PC-3 (cell line): ENCODE data around the gene BSCL2. TPM values are rescaled to one million over a fixed set of nuclear protein-coding genes. Genes with fewer than 3 reads are reported as not detected.

Experiments
- ATAC-seq: fragments of 200-7000 bp; cut with Tn5 transposase; 2 replicates; pipeline ENCODE4 v1.9.1; 2020; ENCODE audit warnings: mild to moderate bottlenecking, moderate library complexity
- BruUV-seq: library from RNA; stranded (reverse); fragments of 400-500 nt; replicated peaks from 2 replicates; lab custom pipeline; 2021; lab: Mats Ljungman, UMichigan
- CTCF ChIA-PET: fragments of 300-600 bp; sonication (Branson Sonifier 250); formaldehyde crosslinking; loops from one replicate; lab custom pipeline; 2022; ENCODE audit warnings: antibody characterized with exemption; lab: Charles Lee
- POLR2A ChIA-PET: fragments of 300-600 bp; sonication (Branson Sonifier 250); formaldehyde crosslinking; loops from one replicate; lab custom pipeline; 2022; ENCODE audit warnings: antibody characterized with exemption; ENCODE audit not compliant: unreplicated experiment; lab: Charles Lee
- DNase-seq: peaks from one replicate; pipeline ENCODE4 v3.0.0-alpha.2; 2015
- H2AFZ ChIP-seq: fragments of 300-600 bp; sonication (generic); 2 replicates; pipeline ENCODE4 v1.6.0; 2016; ENCODE audit warnings: antibody characterized with exemption, low read length
- H3F3A ChIP-seq: fragments of 300-600 bp; sonication (generic); one replicate; pipeline ENCODE4 v1.6.0; 2017; ENCODE audit warnings: antibody characterized with exemption, low read length, control low read depth, mild to moderate bottlenecking; ENCODE audit not compliant: unreplicated experiment
- H3K27ac ChIP-seq: fragments of 300-600 bp; sonication (generic); 2 replicates; pipeline ENCODE4 v1.5.1; 2016; ENCODE audit warnings: mild to moderate bottlenecking, low read length
- H3K27me3 ChIP-seq: fragments of 300-600 bp; sonication (generic); 2 replicates; pipeline ENCODE4 v1.6.1; 2016; ENCODE audit warnings: low read length, mixed read lengths
- H3K36me3 ChIP-seq: fragments of 300-600 bp; sonication (generic); 2 replicates; pipeline ENCODE4 v1.6.1; 2016; ENCODE audit warnings: low read depth, mixed run types, low read length, mixed read lengths
- H3K4me1 ChIP-seq: fragments of 300-600 bp; sonication (generic); 2 replicates; pipeline ENCODE4 v1.5.1; 2016; ENCODE audit warnings: low read length; ENCODE audit not compliant: insufficient read depth
- H3K4me2 ChIP-seq: fragments of 300-600 bp; sonication (generic); 2 replicates; pipeline ENCODE4 v1.6.0; 2016; ENCODE audit warnings: low read length
- H3K4me3 ChIP-seq: fragments of 300-600 bp; sonication (generic); 2 replicates; pipeline ENCODE4 v1.5.1; 2016; ENCODE audit warnings: mild to moderate bottlenecking, low read length, mixed read lengths
- H3K79me2 ChIP-seq: fragments of 300-600 bp; sonication (generic); 2 replicates; pipeline ENCODE4 v1.6.1; 2017; ENCODE audit warnings: low read length, mixed read lengths
- H3K9ac ChIP-seq: fragments of 300-600 bp; sonication (generic); 2 replicates; pipeline ENCODE4 v1.6.0; 2016; ENCODE audit warnings: mild to moderate bottlenecking, low read length
- H3K9me2 ChIP-seq: fragments of 300-600 bp; sonication (generic); replicated peaks from 2 replicates; pipeline ENCODE4 v1.6.1; 2016; ENCODE audit warnings: mixed run types, low read length, mixed read lengths
- H3K9me3 ChIP-seq: fragments of 300-600 bp; sonication (generic); 2 replicates; pipeline ENCODE4 v1.6.1; 2016; ENCODE audit warnings: low read length, mixed read lengths
- H4K20me1 ChIP-seq: fragments of 300-600 bp; sonication (generic); 2 replicates; pipeline ENCODE4 v1.6.1; 2016; ENCODE audit warnings: low read length, mixed read lengths
- CTCF ChIP-seq: fragments of 300-600 bp; sonication (generic); conservative IDR thresholded peaks from 2 replicates; pipeline ENCODE4 v1.5.1; 2017; ENCODE audit warnings: antibody characterized with exemption, low read depth, mild to moderate bottlenecking, low read length
- EZH2 ChIP-seq: fragments of 300-600 bp; sonication (generic); IDR thresholded peaks from one replicate; pipeline ENCODE4 v1.6.1; 2017; ENCODE audit warnings: antibody characterized with exemption, mild to moderate bottlenecking, low read length; ENCODE audit not compliant: unreplicated experiment
- EZH2phosphoT487 ChIP-seq: fragments of 300-600 bp; sonication (generic); IDR thresholded peaks from 2 replicates; pipeline ENCODE4 v1.6.1; 2018; ENCODE audit warnings: mild to moderate bottlenecking, antibody characterized with exemption, low read length, borderline replicate concordance
- intact Hi-C: fragments of 100-400 bp; cut with micrococcal nuclease; formaldehyde crosslinking; loops from 2 replicates; pipeline ENCODE4 v1.9.0; 2023
- total RNA-seq: library from RNA; depleted of rRNA; stranded (reverse); fragments of >200 nt; gene quantifications from 2 replicates; pipeline ENCODE4 v1.2.3, GENCODE V29; 2014

BSCL2 gene
- total RNA-seq, 1 experiment from 2014 or later: 65.7 TPM

- BruUV-seq: TSS peak; percentile 91
- Histone ChIP-seq H3K4me1 (peaks cover 26% of the 10 kb centered on the region), H3K79me2 (peaks cover 59% of the 10 kb centered on the region), H3K4me2 (peak within 1 kb of the TSS; percentile 93), H4K20me1 (peaks cover 14% of the 10 kb centered on the region; the same call in 1 of the 2 replicates), H3K9ac (peak within 1 kb of the TSS; percentile 92), H3K36me3 (peaks cover 16% of the 10 kb centered on the region), H3K9me2 (no peaks in the 10 kb centered on the region), H3K4me3 (peak within 1 kb of the TSS; percentile 98), H3K9me3 (no peaks in the 10 kb centered on the region), H3F3A (peaks cover 13% of the 10 kb centered on the region), H3K27me3 (no peaks in the 10 kb centered on the region), H3K27ac (peak within 1 kb of the TSS; percentile 36), H2AFZ (peak within 1 kb of the TSS; percentile 97)
- intact Hi-C loops: no loop called here
- CTCF ChIA-PET: interaction anchor here (0.5 to 1.7 kb wide), 4 partner anchors 10 to 53 kb away, joined by 3 to 8 read pairs (median 6); partner anchors contain the start of gene B3GAT3
- TF ChIP-seq CTCF: no peak
- TF ChIP-seq EZH2phosphoT487: no peak
- TF ChIP-seq EZH2: no peak
- POLR2A ChIA-PET: interaction anchor here (0.6 to 2.1 kb wide), 19 partner anchors 9 to 1581 kb away, joined by 3 to 22 read pairs (median 5); partner anchors contain the start of genes EEF1G, HNRNPUL2, INTS5 and MTA2
- ATAC-seq (peak; percentile 87), DNase-seq (peak; percentile 98)
Measured at GRCh38 chr11:62665075-62665598, 42.1 kb downstream of the BSCL2 start, which contains the start of the genes C11orf98 and CSKMT. Gene C11orf98, minus strand, starts transcription at chr11:62665210. Its CDS starts 41 bp downstream, at chr11:62665169. Gene CSKMT, plus strand, starts transcription at chr11:62665312. Its CDS starts 568 bp downstream, at chr11:62665880.

GRCh38 chr11:62664405-62665074, 42.7 kb downstream of the BSCL2 start:
- peak overlapping the region; percentile 93 for H3K4me2 ChIP-seq
- H3F3A ChIP-seq: peaks cover 11% of the 10 kb centered on the region
- peak overlapping the region; percentile 98 for H3K4me3 ChIP-seq
- intact Hi-C loops: no loop called here
- CTCF ChIA-PET: interaction anchor here (0.5 to 1.7 kb wide), 4 partner anchors 11 to 53 kb away, joined by 3 to 8 read pairs (median 6); partner anchors contain the start of gene B3GAT3
- peak; percentile 55 for ATAC-seq
- peaks cover 53% of the 10 kb centered on the region for H3K79me2 ChIP-seq
- H3K36me3 ChIP-seq: peaks cover 16% of the 10 kb centered on the region
- peak overlapping the region; percentile 92 for H3K9ac ChIP-seq
- no peaks in the 10 kb centered on the region for H3K9me2 ChIP-seq
- no peaks in the 10 kb centered on the region for H3K9me3 ChIP-seq
- H2AFZ ChIP-seq: peak overlapping the region; percentile 97
- H3K4me1 ChIP-seq: peaks cover 20% of the 10 kb centered on the region
- TF ChIP-seq EZH2: no peak
- TF ChIP-seq CTCF: no peak
- TF ChIP-seq EZH2phosphoT487: no peak
- peak; percentile 78 for DNase-seq
- POLR2A ChIA-PET: interaction anchor here (0.5 to 2.1 kb wide), 17 partner anchors 8 to 1678 kb away, joined by 3 to 22 read pairs (median 5); partner anchors contain the start of genes EEF1G, HNRNPUL2, INTS5 and MTA2
- H3K27me3 ChIP-seq: no peaks in the 10 kb centered on the region
- H3K27ac ChIP-seq: peak overlapping the region; percentile 36
- BruUV-seq: TSS peak; percentile 75
- H4K20me1 ChIP-seq: peaks cover 14% of the 10 kb centered on the region; the same call in 1 of the 2 replicates
